Stimulated activated CD4-positive, alpha-beta T cell treated with anti-CD3 and anti-CD28 coated beads, Interleukin-4, amount 100 ng/mL, for 1 hour (primary cell): ENCODE data around the gene CEP112.

Source experiments
- DNase-seq: peaks from one replicate; pipeline ENCODE4 v3.0.0-alpha.2; 2020

Gene CEP112

DNA sequence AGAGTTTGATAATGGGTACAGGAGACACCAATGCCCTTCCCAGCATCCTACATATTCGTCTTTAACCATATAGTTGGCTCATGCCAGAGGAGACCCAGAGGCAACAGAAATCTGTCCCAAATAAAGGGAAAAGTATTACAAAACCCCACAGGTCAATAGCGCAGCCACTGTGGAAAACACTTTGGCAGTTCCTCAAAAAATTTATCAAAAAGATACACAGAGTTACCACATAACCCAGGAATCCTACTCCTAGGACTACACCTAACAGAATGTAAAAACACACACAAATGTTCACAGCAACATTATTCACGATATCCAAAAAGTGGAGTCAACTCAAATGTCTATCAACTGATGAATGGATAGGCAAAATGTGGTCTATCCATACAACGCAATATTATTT lies 135.8 kb downstream of the CEP112 start:
- DNase-seq = no peak

DNA sequence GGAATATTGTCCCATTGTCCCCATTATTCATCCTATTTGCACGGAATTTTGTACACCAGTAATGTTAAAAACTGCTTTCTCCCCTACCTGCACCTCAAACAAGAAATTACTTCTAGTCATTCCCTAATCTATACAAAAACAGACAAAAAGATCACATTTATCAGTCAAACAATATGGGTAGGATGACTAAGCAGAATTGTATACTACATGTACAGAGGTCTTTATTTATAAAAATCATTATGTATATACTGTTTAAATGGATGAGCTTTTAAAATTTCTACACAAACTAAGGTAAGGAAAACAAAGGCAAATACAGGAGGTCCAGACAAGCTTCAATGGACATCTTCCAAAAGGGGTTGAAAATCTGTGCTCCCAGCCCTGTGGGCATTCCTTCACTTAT lies 137.7 kb downstream of the CEP112 start:
- no peak for DNase-seq

DNA sequence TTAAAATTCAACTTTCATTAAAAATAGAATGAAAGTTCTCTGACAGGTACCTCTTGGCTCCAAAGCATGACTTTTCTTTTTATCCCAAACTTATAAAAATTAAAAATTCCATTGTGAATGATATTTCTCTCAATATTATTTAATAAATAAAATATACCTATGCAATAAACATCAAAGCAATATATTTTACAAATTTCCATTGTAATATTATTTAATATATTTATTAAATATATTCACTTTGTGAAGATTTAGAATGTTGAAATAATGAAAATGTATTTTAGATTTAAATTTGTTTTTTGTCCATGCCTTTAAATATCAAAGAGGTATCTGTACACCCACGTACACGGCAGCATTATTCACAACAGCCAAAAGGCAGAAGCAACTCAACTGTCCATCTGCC lies 147.8 kb downstream of the CEP112 start:
- no peak for DNase-seq

DNA sequence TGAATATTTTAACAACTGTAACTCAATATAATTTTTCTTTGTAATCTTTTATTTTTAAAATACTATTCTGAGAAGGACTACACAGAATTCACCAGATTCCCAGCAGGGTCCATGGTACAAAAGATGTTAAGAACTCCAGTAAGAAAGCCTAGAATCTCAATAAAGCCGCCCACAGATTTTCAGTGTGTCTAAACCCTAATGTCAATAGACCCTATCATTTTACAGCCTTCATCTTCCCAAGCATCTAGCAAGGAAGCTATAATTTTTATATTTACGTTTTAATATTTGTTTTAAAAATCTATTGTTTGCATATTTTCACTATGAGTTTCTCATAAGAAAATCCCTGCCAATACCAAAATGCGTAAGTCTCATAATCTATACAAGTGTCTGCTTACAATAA lies 148.5 kb downstream of the CEP112 start:
- no peak for DNase-seq

DNA sequence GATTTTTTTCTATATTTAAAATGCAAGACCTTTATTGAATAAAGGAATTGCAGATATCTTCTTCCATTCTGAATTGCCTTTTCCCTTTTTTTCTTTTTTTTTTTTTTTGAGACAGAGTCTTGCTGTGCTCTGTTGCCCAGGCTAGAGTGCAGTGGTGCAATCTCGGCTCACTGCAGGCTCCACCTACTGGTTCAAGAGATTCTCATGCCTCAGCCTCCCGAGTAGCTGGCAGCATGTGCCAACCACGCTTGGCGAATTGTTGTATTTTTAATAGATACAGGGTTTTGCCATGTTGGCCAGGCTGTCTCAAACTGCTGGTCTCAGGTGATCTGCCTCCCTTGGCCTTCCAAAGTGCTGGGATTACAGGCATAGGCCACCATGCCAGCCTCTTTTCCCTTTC lies 151.5 kb downstream of the CEP112 start:
- no peak for DNase-seq

DNA sequence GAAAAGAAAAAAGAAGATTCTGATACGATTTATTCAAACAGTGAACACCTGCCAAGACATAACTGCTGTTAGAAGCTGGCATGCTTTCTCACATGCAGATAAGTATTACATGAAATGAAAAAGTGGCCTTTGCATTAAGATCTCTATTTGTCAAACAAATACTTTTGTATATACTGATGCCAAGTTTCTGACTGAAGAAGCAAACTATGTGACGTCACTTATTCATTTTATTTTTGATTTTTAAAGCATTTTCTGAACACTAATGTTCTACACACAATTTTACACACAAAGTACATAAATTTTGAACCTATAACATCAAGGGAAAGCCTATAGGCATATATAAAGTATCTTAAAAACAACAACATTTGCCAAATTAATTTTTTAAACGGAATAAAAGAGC lies 153.8 kb downstream of the CEP112 start:
- no peak for DNase-seq

DNA sequence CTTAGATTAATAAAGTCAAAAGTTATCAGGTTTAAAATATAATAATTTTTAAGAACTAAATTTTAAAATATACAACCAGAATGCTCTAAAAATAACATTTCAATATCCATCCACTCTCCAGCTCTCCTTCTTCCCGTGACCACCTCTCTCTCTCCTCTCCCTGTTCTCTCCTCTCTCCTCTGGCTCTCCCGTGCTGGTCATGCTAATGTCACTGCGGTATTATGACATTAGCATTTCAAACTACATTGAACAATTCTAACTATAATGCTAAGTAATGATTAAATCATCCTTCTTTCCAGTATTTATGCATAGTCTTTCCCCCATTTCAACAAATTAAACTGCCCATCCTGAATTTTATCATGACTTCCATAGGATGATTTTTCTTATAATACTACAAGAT lies 154.7 kb downstream of the CEP112 start:
- DNase-seq = no peak

DNA sequence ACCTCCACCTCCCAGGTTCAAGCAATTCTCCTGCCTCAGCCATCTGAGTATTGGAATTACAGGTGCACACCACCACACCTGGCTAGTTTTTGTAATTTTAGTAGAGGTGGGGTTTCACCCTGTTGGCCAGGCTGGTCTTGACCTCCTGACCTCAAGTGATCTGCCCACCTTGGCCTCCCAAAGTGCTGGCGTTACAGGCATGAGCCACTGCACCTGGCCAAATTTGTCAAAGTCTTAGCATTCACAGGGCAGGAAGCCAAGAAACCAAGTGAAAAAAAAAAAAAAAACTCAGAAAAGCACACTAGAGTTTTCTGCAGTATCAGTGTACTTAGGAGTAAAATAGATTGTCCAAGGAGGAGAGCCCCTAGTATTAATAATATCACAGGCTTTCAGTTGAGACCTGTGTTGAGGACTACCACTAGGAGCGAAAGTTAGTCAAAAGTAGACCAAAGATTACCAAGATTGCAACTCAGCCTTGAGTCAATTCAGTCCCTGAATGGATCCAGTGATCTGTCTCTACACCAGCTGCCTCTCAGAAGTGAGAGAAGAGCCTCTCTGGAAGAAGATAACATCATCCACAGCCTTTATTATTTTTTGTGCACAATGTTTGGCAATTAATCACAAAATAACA lies 159.7 kb downstream of the CEP112 start:
- DNase-seq = no peak

DNA sequence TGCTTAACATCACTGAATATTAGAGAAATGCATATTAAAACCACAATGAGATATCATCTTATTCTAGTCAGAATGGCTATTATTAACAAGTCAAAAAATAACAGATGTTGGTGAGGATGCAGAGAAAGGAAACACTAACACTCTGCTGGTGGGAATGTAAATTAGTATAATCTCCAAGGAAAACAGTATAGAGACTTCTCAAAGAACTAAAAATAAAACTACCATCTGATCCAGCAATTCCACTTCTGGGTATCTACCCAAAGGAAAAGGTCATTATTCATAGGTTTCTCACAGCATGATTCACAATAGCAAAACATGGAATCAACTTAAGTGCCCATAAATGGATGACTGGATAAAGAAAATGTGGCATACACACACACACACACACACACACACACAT lies 166.4 kb downstream of the CEP112 start:
- DNase-seq = no peak

DNA sequence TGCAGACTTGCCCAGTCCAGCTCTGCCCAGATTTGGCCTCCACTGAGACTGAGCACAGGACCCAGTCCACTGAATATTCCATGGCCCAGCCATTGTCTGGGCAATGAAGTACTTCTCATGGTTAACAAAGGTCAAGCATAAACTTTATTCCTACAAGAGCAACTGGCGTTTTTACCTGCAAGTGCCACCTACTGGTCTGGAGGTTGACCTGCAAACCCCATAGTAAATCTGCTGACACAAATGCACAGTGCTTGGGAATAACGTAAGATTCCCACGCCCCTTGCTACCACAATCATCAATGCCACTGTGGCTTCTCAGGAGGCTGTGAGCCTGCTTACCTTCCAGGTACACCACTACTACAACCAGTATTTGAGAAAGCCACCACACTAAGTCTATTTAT lies 170.2 kb downstream of the CEP112 start:
- no peak for DNase-seq

DNA sequence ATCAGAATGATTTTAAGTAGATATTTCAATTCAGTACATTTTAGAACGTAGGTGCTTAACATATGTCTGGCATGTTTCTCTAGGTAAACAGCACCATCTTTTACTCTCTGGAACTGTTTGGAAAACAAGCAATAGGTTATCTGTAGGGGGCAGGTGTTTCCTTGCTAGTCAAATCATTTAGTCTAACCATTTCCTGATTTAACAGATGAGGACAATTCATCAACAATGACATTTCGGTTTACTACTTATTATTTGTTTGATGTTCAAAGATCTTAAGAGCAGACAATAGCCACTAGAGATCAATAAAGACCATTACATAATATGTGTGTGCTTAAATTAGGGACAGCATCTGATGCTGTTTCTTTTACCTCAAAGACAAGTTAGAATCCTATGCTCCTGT lies 173.1 kb downstream of the CEP112 start:
- no peak for DNase-seq

DNA sequence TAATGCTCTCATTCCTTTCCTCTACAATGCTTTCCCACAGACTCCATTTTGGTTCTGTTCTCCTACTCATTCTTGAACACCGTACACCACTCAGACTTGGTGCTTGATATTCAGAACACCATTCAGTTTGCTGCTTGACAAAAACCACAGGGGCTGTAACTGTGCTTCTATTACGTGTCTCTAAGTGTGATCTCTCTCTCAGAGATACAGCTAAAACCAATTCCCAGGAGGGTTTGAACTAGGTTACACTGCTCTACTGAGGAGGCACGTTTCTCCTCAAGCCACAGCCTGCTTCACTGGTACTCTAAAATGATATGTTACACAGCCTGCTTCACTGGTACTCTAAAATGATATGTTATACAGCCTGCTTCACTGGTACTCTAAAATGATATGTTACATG lies 175.7 kb downstream of the CEP112 start:
- DNase-seq = no peak

DNA sequence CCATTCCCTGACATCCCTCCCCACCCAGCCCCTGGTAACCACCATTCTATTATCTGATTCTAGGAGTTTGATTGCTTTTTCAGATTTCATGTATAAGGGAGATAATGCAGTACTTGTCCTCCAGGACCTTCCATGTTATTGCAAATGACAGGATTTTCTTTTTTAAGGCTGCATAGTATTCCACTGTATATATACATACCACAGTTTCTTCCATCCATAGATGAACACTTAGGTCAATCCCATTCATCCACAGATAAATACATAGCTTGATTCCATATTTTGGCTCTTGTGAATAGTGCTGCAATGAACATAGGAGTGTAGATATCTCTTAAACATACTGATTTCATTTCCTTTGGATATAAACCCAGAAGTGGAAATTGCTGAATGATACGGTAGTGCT lies 183.3 kb downstream of the CEP112 start:
- DNase-seq = no peak

DNA sequence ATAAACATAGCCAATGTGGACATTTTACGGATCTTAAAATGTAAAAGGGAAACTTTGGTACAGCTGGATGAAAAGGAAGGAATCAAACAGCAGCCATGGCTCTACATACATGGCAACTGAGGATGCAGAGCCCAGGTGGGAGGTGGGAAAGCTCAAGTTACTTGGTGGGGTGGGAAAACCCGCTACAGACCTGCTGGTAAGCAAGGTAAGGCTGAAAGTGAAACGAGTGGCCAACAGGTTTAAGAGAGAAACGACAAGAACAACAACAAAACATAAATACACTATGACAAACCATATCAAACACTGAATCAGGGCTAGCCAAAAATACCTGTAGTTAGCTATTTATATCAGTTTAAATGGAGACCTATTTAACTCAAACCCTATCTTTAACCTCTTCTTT lies 185.3 kb downstream of the CEP112 start:
- no peak for DNase-seq

DNA sequence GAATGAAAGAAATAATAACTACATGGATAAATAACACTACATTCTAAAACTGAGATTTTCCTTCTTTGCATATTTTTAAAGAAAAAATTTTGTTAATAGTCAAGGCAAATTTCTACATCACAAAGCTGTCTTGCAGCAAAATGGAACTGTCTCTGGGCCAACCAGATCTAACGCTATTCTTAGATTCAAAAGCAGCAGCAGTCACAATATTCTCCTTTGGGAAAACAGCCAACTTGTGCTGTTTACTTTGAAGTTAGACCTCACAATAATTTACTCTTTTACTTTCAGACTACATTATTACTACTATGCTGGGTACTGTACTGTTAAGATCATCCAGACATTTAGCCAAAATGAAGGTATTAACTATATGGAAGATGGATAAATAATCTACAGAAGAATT lies 189.1 kb downstream of the CEP112 start:
- no peak for DNase-seq

DNA sequence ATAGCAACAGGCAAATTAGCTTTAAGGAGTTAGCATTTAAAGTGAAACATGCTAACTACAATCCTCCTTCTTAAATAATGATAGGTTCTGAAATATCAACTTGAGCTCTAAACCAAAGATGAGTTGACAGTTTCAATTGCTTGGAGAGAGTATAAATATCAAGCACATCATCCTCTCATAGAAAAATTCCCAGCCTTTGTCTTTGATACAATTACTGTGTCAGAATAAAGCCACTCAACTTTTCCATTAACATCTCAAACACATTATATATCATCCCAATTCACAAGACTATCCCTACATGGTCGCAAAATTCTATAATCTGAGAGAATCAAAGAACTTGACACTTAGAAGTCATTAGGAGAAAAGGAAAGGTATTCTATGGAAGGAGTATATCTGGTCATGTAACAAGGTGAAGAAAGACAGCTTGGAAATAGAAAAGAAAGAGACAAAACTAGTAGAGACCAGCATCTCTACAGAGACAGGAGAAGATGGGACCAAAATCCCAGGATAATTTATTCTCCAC lies 189.8 kb downstream of the CEP112 start:
- DNase-seq = no peak

DNA sequence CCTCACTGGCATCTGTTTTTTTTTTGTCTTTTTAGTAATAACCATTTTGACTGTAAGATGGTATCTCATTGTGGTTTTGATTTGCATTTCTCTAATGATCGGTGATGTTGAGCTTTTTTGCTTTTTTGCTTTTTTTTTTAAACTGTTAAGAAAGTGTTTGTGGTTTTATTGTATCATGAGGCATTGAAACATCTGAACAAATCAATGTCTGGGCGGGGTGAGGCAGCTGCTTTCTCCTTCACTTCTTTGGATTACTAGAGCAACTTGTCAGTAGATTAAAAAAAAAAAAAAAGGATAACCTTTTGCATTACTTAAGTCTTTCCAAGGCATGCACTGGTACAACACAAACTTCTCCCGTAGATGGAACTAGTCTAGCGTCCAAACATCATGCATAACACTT lies 191.7 kb downstream of the CEP112 start:
- DNase-seq = no peak

DNA sequence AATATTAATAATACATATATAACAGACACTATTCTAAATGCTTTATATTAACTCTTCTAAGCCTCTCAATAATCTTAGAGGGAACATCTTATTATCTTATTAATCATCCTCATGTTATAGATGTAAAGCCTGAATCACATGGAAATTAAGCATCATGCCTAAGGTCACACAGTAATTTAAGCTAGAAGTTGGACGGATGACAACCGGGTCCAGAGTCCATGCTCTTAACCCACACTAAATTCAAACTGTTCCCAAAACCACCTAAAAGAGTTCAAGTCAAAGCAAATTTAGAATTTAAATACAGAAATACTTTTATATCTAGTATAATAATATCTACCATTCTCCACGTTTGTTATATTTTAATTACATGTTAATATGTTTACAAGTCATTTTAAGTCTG lies 193.3 kb downstream of the CEP112 start:
- DNase-seq = no peak

DNA sequence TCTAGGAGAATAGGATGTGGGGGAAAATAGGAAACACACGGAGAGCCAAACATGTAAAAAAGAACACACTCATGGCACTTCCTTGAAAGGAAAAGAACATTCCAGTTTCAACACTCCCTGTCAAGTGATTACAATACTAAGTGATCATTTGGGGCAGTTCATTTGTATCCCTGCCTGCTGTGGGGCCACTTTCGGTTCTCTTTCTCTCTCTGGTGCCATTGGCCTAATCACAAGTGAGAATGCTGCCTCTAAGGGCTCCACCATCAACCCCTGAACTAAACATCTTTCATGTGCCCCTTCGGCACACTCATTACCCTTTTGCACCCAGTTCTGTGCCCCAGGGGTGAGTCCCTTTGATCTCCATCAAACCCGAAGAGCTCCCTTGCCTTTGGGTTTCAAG lies 197.3 kb downstream of the CEP112 start:
- DNase-seq = no peak

DNA sequence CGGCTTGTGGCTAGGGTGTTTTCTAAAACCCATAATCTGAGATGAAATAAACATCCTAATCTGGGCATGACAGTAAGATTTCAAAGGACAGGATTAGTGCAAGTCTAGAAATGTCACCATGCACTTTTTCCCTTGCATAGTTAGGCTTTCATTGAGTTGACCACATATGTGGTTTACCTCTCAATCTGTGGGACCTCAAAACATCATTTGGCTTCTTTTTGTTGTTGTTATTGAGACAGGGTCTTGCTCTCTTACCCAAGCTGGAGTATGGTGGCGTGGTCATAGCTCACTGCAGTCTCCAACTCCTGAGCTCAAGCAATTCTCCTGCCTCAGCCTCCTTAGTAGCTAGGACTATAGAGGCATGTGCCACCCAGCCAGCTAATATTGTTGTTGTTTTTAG lies 197.8 kb downstream of the CEP112 start:
- no peak for DNase-seq

DNA sequence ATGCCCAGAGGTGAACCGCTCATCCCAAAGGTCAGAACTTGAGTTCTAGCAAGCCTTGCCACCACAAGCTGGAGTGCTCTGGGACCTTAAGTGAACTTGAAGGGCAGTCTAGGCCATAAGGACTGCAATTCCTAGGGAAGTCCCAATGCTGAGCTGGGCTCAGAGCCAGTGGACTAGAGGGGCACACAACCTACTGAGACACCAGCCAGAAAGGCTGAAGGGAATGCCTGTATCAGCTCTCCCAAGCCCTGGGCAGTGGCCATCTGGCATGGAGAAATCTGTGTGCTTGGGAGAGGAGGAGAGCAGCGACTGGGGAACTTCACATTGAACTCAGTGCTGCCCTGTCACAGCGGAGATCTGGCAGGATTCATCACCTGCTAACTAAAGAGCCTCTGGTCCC lies 201.3 kb downstream of the CEP112 start:
- no peak for DNase-seq

DNA sequence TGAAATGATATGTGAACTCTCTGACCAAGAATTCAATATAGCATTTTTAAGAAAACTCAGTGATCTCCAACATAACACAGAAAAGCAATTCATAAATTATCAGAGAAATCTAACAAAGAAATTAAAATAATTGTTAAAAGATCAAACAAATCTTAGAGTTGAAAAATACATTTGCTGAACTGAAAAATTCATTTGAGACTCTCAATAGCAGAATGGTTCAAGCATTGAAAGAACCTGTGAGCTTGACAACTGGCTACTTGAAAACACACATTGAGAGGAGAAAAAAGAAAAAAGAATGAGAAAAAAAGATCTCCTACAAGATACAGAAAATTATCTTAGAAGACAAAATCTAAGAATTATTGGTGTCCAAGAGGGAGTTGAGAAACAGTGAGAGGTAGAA lies 203.5 kb downstream of the CEP112 start:
- no peak for DNase-seq

DNA sequence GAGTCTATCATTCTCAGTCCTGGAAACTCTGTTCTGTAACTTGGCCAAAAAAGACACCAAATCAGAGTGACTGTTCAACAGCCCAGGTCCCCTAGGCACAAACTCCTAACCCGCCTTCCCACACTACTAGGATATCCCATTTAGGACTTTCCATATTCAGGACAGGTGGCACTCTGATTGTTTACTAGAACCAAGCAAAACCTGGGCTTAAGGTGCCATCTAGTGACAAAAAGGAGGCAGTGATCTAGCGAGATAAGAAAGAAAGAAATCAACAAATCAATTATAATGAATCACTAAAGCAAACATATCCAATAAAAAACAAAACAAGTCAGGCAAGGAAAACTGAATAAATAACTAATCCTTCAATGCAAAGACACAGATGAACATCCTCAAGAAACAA lies 203.9 kb downstream of the CEP112 start:
- DNase-seq = no peak

DNA sequence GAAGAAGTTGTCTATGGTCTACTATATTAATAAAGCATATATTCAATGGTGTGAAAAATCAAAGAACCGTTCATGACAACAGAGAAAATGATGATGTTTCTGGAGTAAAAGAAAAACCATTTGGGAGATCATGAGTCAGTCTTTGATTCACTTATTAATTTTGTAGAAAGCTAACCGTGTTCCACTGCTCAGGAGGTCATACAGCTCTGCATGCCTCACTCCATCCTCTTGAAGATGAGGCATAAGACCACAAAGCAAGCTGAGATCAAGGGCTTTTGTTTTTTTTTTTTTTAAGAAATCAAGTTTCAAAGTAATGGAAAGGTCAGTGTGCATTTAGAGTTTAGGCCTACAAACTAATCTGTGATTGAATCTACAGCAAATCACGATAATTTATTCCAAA lies 206.4 kb downstream of the CEP112 start:
- no peak for DNase-seq

DNA sequence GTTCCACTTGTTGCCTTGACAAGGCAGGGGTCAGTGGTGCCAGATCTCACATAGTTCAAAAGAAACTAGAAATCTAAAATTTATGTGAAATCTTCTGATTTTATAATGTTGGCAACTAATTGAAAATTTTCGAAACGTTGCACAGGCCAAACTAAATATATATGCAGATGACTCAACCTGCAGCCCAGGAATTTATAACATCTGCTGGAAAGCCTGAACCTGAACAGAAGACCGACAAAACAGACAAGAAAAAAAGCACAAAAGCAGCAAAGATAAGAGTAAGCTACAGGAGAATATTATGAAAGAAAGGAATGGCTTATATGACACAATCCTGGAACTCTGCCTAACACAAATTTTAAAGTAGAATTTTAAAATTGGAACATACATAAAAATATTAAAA lies 207.6 kb downstream of the CEP112 start:
- DNase-seq = no peak

DNA sequence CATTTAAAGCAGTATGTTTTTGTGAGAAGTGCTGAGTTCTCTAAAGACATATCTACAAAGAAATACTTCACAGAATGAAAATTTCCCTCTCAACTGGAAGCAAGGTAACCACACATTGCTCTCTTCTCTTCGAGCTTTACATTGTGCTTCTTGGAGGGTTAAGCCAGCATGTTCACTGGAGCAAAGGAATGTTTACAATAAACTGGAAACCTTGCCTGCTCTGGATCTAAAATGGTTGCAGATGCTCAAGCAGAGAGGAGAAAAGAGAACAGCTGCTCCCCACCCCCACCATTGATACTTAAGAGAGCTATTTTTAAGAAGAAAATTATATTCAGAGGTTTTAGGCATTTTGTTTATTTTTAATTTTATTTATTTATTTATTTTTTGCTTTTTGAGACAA lies 213.1 kb downstream of the CEP112 start:
- no peak for DNase-seq
